Activated naive CD4-positive, alpha-beta T cell treated with anti-CD3 and anti-CD28 coated beads for 36 hours (primary cell): ENCODE results near the gene ILDR2. TPM values are rescaled to one million over a fixed set of nuclear protein-coding genes. Genes with fewer than 3 reads are reported as not detected.
"Not testable (repeated sequence)": the region's sequence is repeated elsewhere in the genome, so short reads cannot be mapped to it uniquely, and the experiment has no call there.

Experiments used
- CTCF ChIA-PET: fragments of 350-600 bp; sonication (Branson Sonifier 250); formaldehyde crosslinking; loops from one replicate; lab custom pipeline; 2021; ENCODE audit warnings: antibody characterized with exemption; lab: Charles Lee
- DNase-seq: peaks from one replicate; pipeline ENCODE4 v3.0.0-alpha.2; 2020
- H3K27ac Mint-ChIP-seq: one replicate; pipeline ENCODE4 v1.8.0; 2021; ENCODE audit warnings: mild to moderate bottlenecking, mixed read lengths
- H3K27me3 Mint-ChIP-seq: one replicate; pipeline ENCODE4 v1.8.0; 2021; ENCODE audit warnings: low read depth, mixed read lengths
- H3K36me3 Mint-ChIP-seq: one replicate; pipeline ENCODE4 v1.8.0; 2021; ENCODE audit warnings: low read depth, mixed read lengths
- H3K4me1 Mint-ChIP-seq: one replicate; pipeline ENCODE4 v1.8.0; 2021; ENCODE audit warnings: low read depth, mixed read lengths
- H3K4me3 Mint-ChIP-seq: one replicate; pipeline ENCODE4 v1.8.0; 2021; ENCODE audit warnings: mild to moderate bottlenecking, moderate library complexity, mixed read lengths
- H3K9me3 Mint-ChIP-seq: one replicate; pipeline ENCODE4 v1.8.0; 2021; ENCODE audit warnings: mixed read lengths
- intact Hi-C: fragments of 100-400 bp; cut with micrococcal nuclease; formaldehyde crosslinking; loops from one replicate; pipeline ENCODE4 v1.15.1; 2023
- total RNA-seq, 2 experiments: library from RNA; stranded (reverse); gene quantifications; one replicate each; pipeline ENCODE4 v1.2.3, GENCODE V29; 2021

Gene ILDR2
- total RNA-seq, 2 experiments from 2014 or later, result 9.1 to 10.5 TPM

GRCh38 chr1:166878173-166878917, 97.0 kb downstream of the ILDR2 start:
- intact Hi-C loops, result loop anchor here (10.0 kb wide), 3 partner anchors 636 to 1184 kb away; partner anchors contain the start of genes ALDH9A1 and CD247
- H3K4me1 Mint-ChIP-seq, result peaks cover 21% of the 10 kb centered on the region
- not testable (repeated sequence) for DNase-seq, H3K27me3 Mint-ChIP-seq, H3K27ac Mint-ChIP-seq, H3K4me3 Mint-ChIP-seq, H3K9me3 Mint-ChIP-seq, H3K36me3 Mint-ChIP-seq
- CTCF ChIA-PET, result interaction anchor here (1.1 to 3.5 kb wide), 3 partner anchors 32 to 655 kb away, joined by 3 to 21 read pairs (median 10); no protein-coding TSS in a partner anchor

GRCh38 chr1:166876540-166876838, 98.9 kb downstream of the ILDR2 start:
- intact Hi-C loops, result loop anchor here (1.0 to 10.0 kb wide), 11 partner anchors 34 to 1182 kb away; partner anchors contain the start of genes ALDH9A1, CD247, CREG1 and ILDR2
- CTCF ChIA-PET, result interaction anchor here (1.2 to 3.5 kb wide), 2 partner anchors 183 to 190 kb away, joined by 3 to 21 read pairs; no protein-coding TSS in a partner anchor
- H3K9me3 Mint-ChIP-seq, result no peaks in the 10 kb centered on the region
- H3K27me3 Mint-ChIP-seq, result no peaks in the 10 kb centered on the region
- H3K4me1 Mint-ChIP-seq, result peaks cover 33% of the 10 kb centered on the region
- peak overlapping the region; percentile 97 for H3K27ac Mint-ChIP-seq
- H3K4me3 Mint-ChIP-seq, result peak overlapping the region; percentile 99
- peaks cover 8% of the 10 kb centered on the region for H3K36me3 Mint-ChIP-seq
- no peak for DNase-seq

GRCh38 chr1:166875734-166876539, 99.4 kb downstream of the ILDR2 start, which contains the start of gene TADA1:
Gene TADA1 (minus strand): TSS chr1:166876264. CDS start chr1:166876233, 31 bp downstream.
- Mint-ChIP-seq H3K4me1 (peaks cover 37% of the 10 kb centered on the region), H3K9me3 (no peaks in the 10 kb centered on the region), H3K4me3 (peak within 1 kb of the TSS; percentile 99), H3K36me3 (peaks cover 8% of the 10 kb centered on the region), H3K27me3 (no peaks in the 10 kb centered on the region), H3K27ac (peak within 1 kb of the TSS; percentile 97)
- intact Hi-C loops, result loop anchor here (1.0 to 10.0 kb wide), 11 partner anchors 34 to 1181 kb away; partner anchors contain the start of genes ALDH9A1, CD247, CREG1 and ILDR2
- peak; percentile 100 for DNase-seq
- CTCF ChIA-PET, result interaction anchor here (1.0 to 3.5 kb wide), 3 partner anchors 11 to 191 kb away, joined by 3 to 21 read pairs (median 3); no protein-coding TSS in a partner anchor

GRCh38 chr1:166875302-166875733, 100.0 kb downstream of the ILDR2 start:
- intact Hi-C loops, result loop anchor here (10.0 kb wide), 3 partner anchors 639 to 1181 kb away; partner anchors contain the start of genes ALDH9A1 and CD247
- CTCF ChIA-PET, result interaction anchor here (1.0 to 3.5 kb wide), 2 partner anchors 10 to 185 kb away, joined by 3 to 21 read pairs; no protein-coding TSS in a partner anchor
- Mint-ChIP-seq H3K4me1 (peaks cover 42% of the 10 kb centered on the region), H3K4me3 (peak overlapping the region; percentile 99), H3K27ac (peak overlapping the region; percentile 74), H3K9me3 (no peaks in the 10 kb centered on the region), H3K27me3 (no peaks in the 10 kb centered on the region), H3K36me3 (peaks cover 8% of the 10 kb centered on the region)
- no peak for DNase-seq

- intact Hi-C loops, result loop anchor here (10.0 kb wide), 3 partner anchors 640 to 1180 kb away; partner anchors contain the start of genes ALDH9A1 and CD247
Measured at GRCh38 chr1:166874464-166874863, 100.9 kb downstream of the ILDR2 start.

GRCh38 chr1:166870584-166870983, 104.8 kb downstream of the ILDR2 start:
- no peaks in the 10 kb centered on the region for H3K27me3 Mint-ChIP-seq
- no peak overlapping the region for H3K27ac Mint-ChIP-seq
- peaks cover 18% of the 10 kb centered on the region for H3K36me3 Mint-ChIP-seq
- H3K9me3 Mint-ChIP-seq, result no peaks in the 10 kb centered on the region
- no peak for DNase-seq
- CTCF ChIA-PET, result interaction anchor here (0.6 kb wide), 1 partner anchor 24 kb away, joined by 3 read pairs; no protein-coding TSS in a partner anchor
- no peak overlapping the region for H3K4me3 Mint-ChIP-seq
- intact Hi-C loops, result loop anchor here (10.0 kb wide), 3 partner anchors 644 to 1176 kb away; partner anchors contain the start of genes ALDH9A1 and CD247
- peaks cover 52% of the 10 kb centered on the region for H3K4me1 Mint-ChIP-seq

More at GRCh38 chr1:166874464-166874863, 100.9 kb downstream of the ILDR2 start:
- Mint-ChIP-seq H3K4me3 (peak overlapping the region; percentile 32), H3K9me3 (no peaks in the 10 kb centered on the region), H3K27me3 (no peaks in the 10 kb centered on the region), H3K36me3 (peaks cover 8% of the 10 kb centered on the region), H3K27ac (no peak overlapping the region), H3K4me1 (peaks cover 50% of the 10 kb centered on the region)
- DNase-seq, result no peak
- CTCF ChIA-PET, result no interaction called here

- Mint-ChIP-seq H3K4me3 (no peak overlapping the region), H3K36me3 (peaks cover 19% of the 10 kb centered on the region)
Measured at GRCh38 chr1:166869318-166870099, 105.8 kb downstream of the ILDR2 start.

GRCh38 chr1:166868639-166869038, 106.7 kb downstream of the ILDR2 start:
- Mint-ChIP-seq H3K4me1 (peaks cover 36% of the 10 kb centered on the region), H3K27ac (no peak overlapping the region), H3K9me3 (no peaks in the 10 kb centered on the region), H3K36me3 (peaks cover 21% of the 10 kb centered on the region), H3K27me3 (no peaks in the 10 kb centered on the region), H3K4me3 (no peak overlapping the region)
- intact Hi-C loops, result no loop called here
- DNase-seq, result no peak
- CTCF ChIA-PET, result interaction anchor here (0.7 to 1.7 kb wide), 4 partner anchors 189 to 399 kb away, joined by 3 to 5 read pairs (median 3); no protein-coding TSS in a partner anchor

More at GRCh38 chr1:166869318-166870099, 105.8 kb downstream of the ILDR2 start:
- no peaks in the 10 kb centered on the region for H3K9me3 Mint-ChIP-seq
- H3K27me3 Mint-ChIP-seq, result no peaks in the 10 kb centered on the region
- H3K27ac Mint-ChIP-seq, result peak overlapping the region; percentile 44
- peaks cover 42% of the 10 kb centered on the region for H3K4me1 Mint-ChIP-seq
- DNase-seq, result no peak
- intact Hi-C loops, result loop anchor here (10.0 kb wide), 3 partner anchors 645 to 1175 kb away; partner anchors contain the start of genes ALDH9A1 and CD247
- CTCF ChIA-PET, result interaction anchor here (0.7 to 1.7 kb wide), 3 partner anchors 190 to 398 kb away, joined by 3 to 5 read pairs (median 3); no protein-coding TSS in a partner anchor

- Mint-ChIP-seq H3K27me3 (no peaks in the 10 kb centered on the region), H3K4me3 (no peak overlapping the region), H3K36me3 (peaks cover 32% of the 10 kb centered on the region), H3K4me1 (peaks cover 21% of the 10 kb centered on the region), H3K27ac (no peak overlapping the region), H3K9me3 (no peaks in the 10 kb centered on the region)
- intact Hi-C loops, result no loop called here
- no peak for DNase-seq
- CTCF ChIA-PET, result no interaction called here
Measured at GRCh38 chr1:166865926-166866325, 109.4 kb downstream of the ILDR2 start.

GRCh38 chr1:166859597-166859996, 115.7 kb downstream of the ILDR2 start:
- peaks cover 11% of the 10 kb centered on the region for H3K4me1 Mint-ChIP-seq
- H3K36me3 Mint-ChIP-seq, result peaks cover 34% of the 10 kb centered on the region
- no peak overlapping the region for H3K4me3 Mint-ChIP-seq
- H3K27me3 Mint-ChIP-seq, result no peaks in the 10 kb centered on the region
- CTCF ChIA-PET, result no interaction called here
- intact Hi-C loops, result no loop called here
- peak overlapping the region; percentile 46 for H3K27ac Mint-ChIP-seq
- DNase-seq, result no peak
- no peaks in the 10 kb centered on the region for H3K9me3 Mint-ChIP-seq
